ENCODE data around the gene TRMO.

GRCh38 chr9:97930972-97931371 is 8.7 kb upstream of the TRMO start:
- TF ChIP-seq CTCF (IDR thresholded peaks at IDR 0.05; ENCODE audit: insufficient read depth, low read length): no peak
- TF ChIP-seq POLR2AphosphoS5 (IDR thresholded peaks at IDR 0.05; ENCODE audit: low read depth): no peak
